Lower leg skin (tissue), 4 donors: Measurements from ENCODE around the gene CFD. TPM values are rescaled to one million over a fixed set of nuclear protein-coding genes. Genes with fewer than 3 reads are reported as not detected.
A peak's percentile ranks its signal among the peaks of the same experiment; 100 is the strongest.
"Not testable (repeated sequence)": the region's sequence is repeated elsewhere in the genome, so short reads cannot be mapped to it uniquely, and the experiment has no call there.

Experiments
- DNase-seq, 2 donors: peaks; one replicate each; pipeline ENCODE4 v3.0.0-alpha.2; 2019; ENCODE audit warnings: low spot score in 2 of 2
- H3K4me3 ChIP-seq: fragments of 200-600 bp; sonication (generic); 2 replicates; pipeline ENCODE4 v1.5.1; 2017; ENCODE audit warnings: mild to moderate bottlenecking, low read depth; ENCODE audit not compliant: poor library complexity, severe bottlenecking
- POLR2A ChIP-seq, 2 donors: fragments of 450-650 bp; IDR thresholded peaks; one replicate each; pipeline ENCODE4 v1.6.1; 2016 to 2017; ENCODE audit warnings: antibody characterized with exemption in 2 of 2, mild to moderate bottlenecking in 1 of 2, moderate library complexity in 1 of 2
- WGBS, 2 donors: methylation state at CpG; one replicate each; pipeline ENCODE4 v1.1.5; 2018; 5-methylcytosine and 5-hydroxymethylcytosine counted together
- intact Hi-C: fragments of 100-400 bp; cut with DNase I; formaldehyde crosslinking; loops from one replicate; pipeline ENCODE4 v1.15.0; 2023; ENCODE audit warnings: low total_unique reads
- total RNA-seq, 4 donors: library from RNA; depleted of rRNA; stranded (reverse); fragments of >200 nt; gene quantifications; one replicate each; pipeline ENCODE4 v1.1.0, GENCODE V29; 2016
- TF ChIP-seq, protein P1 (sequence below), 3 donors: fragments of 450-650 bp; IDR thresholded peaks; one replicate each; pipeline ENCODE4 v1.5.1; 2016; ENCODE audit warnings: antibody characterized with exemption in 3 of 3, mild to moderate bottlenecking in 3 of 3, moderate library complexity in 2 of 3

CFD gene
- total RNA-seq, 4 donors from 2014 or later = 263 to 871 (median 364) TPM

DNA sequence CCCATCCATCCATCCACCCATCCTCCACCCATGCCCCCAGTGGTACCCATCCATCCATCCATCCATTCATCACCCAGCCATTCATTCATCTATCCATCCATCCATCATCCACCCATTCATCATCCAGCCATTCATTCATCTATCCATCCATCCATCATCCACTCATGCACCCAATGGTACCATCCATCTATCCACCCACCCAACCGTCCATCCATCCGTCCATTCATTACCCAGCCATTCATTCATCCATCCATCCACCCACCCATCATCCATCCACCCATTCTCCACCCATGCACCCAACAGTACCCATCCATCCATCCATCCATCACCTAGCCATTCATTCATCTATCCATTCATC, 43.0 kb upstream of the CFD start:
- no peak for DNase-seq
- TF ChIP-seq, protein P1, sequence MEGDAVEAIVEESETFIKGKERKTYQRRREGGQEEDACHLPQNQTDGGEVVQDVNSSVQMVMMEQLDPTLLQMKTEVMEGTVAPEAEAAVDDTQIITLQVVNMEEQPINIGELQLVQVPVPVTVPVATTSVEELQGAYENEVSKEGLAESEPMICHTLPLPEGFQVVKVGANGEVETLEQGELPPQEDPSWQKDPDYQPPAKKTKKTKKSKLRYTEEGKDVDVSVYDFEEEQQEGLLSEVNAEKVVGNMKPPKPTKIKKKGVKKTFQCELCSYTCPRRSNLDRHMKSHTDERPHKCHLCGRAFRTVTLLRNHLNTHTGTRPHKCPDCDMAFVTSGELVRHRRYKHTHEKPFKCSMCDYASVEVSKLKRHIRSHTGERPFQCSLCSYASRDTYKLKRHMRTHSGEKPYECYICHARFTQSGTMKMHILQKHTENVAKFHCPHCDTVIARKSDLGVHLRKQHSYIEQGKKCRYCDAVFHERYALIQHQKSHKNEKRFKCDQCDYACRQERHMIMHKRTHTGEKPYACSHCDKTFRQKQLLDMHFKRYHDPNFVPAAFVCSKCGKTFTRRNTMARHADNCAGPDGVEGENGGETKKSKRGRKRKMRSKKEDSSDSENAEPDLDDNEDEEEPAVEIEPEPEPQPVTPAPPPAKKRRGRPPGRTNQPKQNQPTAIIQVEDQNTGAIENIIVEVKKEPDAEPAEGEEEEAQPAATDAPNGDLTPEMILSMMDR (IDR thresholded peaks at IDR 0.05) = no peak
- no peak for TF ChIP-seq POLR2A (IDR thresholded peaks at IDR 0.05)
- WGBS, 2 donors = 89 to 94% methylated on average over 2 of the region's 2 CpGs
- intact Hi-C loops = no loop called here
- H3K4me3 ChIP-seq = no peak overlapping the region

DNA sequence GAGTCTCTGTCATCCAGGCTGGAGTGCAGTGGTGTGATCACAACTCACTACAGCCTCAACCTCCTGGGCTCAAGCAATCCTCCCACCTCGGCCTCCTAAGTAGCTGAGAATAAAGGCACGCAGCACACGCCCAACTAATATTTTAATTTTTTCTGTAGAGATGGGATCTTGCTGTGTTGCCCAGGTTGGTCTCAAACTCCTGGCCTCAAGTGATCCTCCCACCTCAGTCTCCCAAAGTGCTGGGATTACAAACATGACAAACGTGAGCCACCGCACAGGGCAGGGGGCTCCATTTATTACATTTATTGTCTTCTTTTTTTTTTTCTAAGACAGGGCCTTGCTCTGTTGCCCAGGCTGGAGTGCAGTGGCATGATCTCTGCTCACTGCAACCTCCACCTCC, 39.3 kb upstream of the CFD start:
- 94 to 95% methylated on average over 5 of the region's 5 CpGs for WGBS, 2 donors
- intact Hi-C loops, DNase-seq: not testable (repeated sequence)

DNA sequence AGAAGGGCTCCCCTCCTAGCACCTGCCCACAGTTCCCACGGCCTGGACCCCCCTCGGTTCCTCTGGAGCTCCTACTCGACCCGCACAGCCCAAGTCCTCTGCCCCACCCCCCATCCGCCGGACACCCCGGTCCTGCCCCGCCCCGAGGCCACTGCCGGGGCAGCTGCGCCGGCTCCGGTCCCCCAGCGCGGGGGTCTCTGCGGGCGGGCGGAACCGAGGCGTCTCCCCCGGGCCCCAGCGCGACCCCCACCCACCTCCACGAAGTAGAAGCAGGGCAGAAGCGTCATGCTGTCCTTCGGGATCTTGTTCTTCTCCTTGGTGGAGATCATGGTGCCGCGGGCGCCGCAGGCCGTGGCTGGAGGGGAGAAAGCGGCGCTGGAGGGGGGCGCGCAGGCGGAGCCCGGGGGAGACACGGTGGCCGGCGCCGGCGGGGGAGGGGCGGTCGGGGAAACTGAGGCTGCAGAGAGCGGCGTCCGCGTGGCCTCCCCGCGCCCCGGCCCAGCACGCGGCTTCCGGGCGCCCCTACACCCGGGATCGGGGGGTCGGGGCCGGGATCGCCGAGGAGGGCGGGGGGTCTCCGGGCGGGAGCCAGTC, 38.1 kb upstream of the CFD start:
- H3K4me3 ChIP-seq = peak overlapping the region; percentile 21
- no peak for DNase-seq
- no peak for TF ChIP-seq POLR2A (IDR thresholded peaks at IDR 0.05)
- TF ChIP-seq, protein P1 (IDR thresholded peaks at IDR 0.05) = no peak
- WGBS, 2 donors = 5 to 8% methylated on average over 4 to 28 of the region's 64 CpGs
- intact Hi-C loops = no loop called here

More for the DNA sequence above, 39.3 kb upstream of the CFD start:
- H3K4me3 ChIP-seq = not testable (repeated sequence)

- peak within 1 kb of the TSS; percentile 21 for H3K4me3 ChIP-seq
- WGBS, 2 donors = 4% methylated on average over 13 to 19 of the region's 86 CpGs
- no peak for DNase-seq
- intact Hi-C loops = no loop called here
- no peak for TF ChIP-seq POLR2A (IDR thresholded peaks at IDR 0.05)
- TF ChIP-seq, protein P1 (IDR thresholded peaks at IDR 0.05) = no peak
Observed at GRCh38 chr19:821825-822503, 37.5 kb upstream of the CFD start, which contains the start of gene PLPPR3. Gene PLPPR3, minus strand, starts transcription at chr19:821955. Its CDS starts 396 bp downstream, at chr19:821559.

GRCh38 chr19:823565-824121, 35.8 kb upstream of the CFD start:
- no peak overlapping the region for H3K4me3 ChIP-seq
- WGBS, 2 donors = 67 to 72% methylated on average over 12 of the region's 12 CpGs
- TF ChIP-seq POLR2A (IDR thresholded peaks at IDR 0.05) = no peak
- TF ChIP-seq, protein P1 (IDR thresholded peaks at IDR 0.05) = no peak
- no peak for DNase-seq
- intact Hi-C loops = no loop called here

- no peak for DNase-seq
- H3K4me3 ChIP-seq = no peak overlapping the region
- 71 to 76% methylated on average over 15 of the region's 15 CpGs for WGBS, 2 donors
- TF ChIP-seq, protein P1 (IDR thresholded peaks at IDR 0.05) = no peak
- no peak for TF ChIP-seq POLR2A (IDR thresholded peaks at IDR 0.05)
- intact Hi-C loops = no loop called here
Observed at GRCh38 chr19:824885-825284, 34.6 kb upstream of the CFD start.
